Prostate gland (tissue), 2 donors: ENCODE results near the gene GEMIN2. TPM values are rescaled to one million over a fixed set of nuclear protein-coding genes. Genes with fewer than 3 reads are reported as not detected.

Experiments used
- DNase-seq: peaks from one replicate; pipeline ENCODE4 v3.0.0-alpha.2; 2019; ENCODE audit warnings: low spot score
- H3K27ac ChIP-seq, 2 donors: fragments of 200-600 bp; sonication (generic); 2 replicates each; pipeline ENCODE4 v1.5.1; 2017 to 2019
- H3K27me3 ChIP-seq: fragments of 200-600 bp; sonication (generic); replicated peaks from 2 replicates; pipeline ENCODE4 v1.5.1; 2019; ENCODE audit not compliant: insufficient read depth
- H3K36me3 ChIP-seq, 2 donors: fragments of 200-600 bp; sonication (generic); 1 replicate in 1 of 2; 2 replicates in 1 of 2; pipeline versions ENCODE4 v1.5.1 to v1.8.1; 2017 to 2019
- H3K4me1 ChIP-seq: fragments of 200-600 bp; sonication (generic); replicated peaks from 2 replicates; pipeline ENCODE4 v1.5.1; 2019
- H3K4me3 ChIP-seq, 2 donors: fragments of 200-600 bp; sonication (generic); 2 replicates each; pipeline ENCODE4 v1.5.1; 2017 to 2019
- H3K9me3 ChIP-seq: fragments of 200-600 bp; sonication (generic); 2 replicates; pipeline ENCODE4 v1.5.1; 2017
- CTCF ChIP-seq, 4 experiments: fragments of 200-600 bp in 2 of 4; fragments of 450-650 bp in 2 of 4; sonication (generic) in 2 of 4; IDR thresholded peaks; 1 replicate in 3 of 4; 2 replicates in 1 of 4; pipeline ENCODE4 v1.5.1; 2016 to 2019; ENCODE audit warnings: antibody characterized with exemption in 4 of 4, mild to moderate bottlenecking in 2 of 4, moderate library complexity in 2 of 4
- POLR2A ChIP-seq: fragments of 450-650 bp; IDR thresholded peaks from one replicate; pipeline ENCODE4 v1.6.1; 2016; ENCODE audit warnings: antibody characterized with exemption, mild to moderate bottlenecking
- POLR2AphosphoS5 ChIP-seq: sonication (generic); formaldehyde crosslinking; IDR thresholded peaks from one replicate; pipeline ENCODE4 v1.6.1; 2017; ENCODE audit warnings: antibody characterized with exemption
- WGBS: methylation state at CpG from one replicate; pipeline ENCODE4 v1.1.5; 2018; 5-methylcytosine and 5-hydroxymethylcytosine counted together
- intact Hi-C: fragments of 100-400 bp; cut with DNase I; formaldehyde crosslinking; loops from one replicate; pipeline ENCODE4 v1.14.2; 2022
- total RNA-seq, 2 donors: library from RNA; depleted of rRNA; stranded (reverse); fragments of >200 nt; gene quantifications; one replicate each; pipeline ENCODE4 v1.1.0, GENCODE V29; 2016

The GEMIN2 gene
- total RNA-seq, 2 donors from 2014 or later = 13.2 to 22.3 TPM

GRCh38 chr14:39177168-39177545 lies 63.0 kb downstream of the GEMIN2 start:
- intact Hi-C loops = no loop called here
- DNase-seq = no peak
- no peak overlapping the region for H3K4me3 ChIP-seq
- no peaks in the 10 kb centered on the region for H3K4me1 ChIP-seq
- WGBS = 93% methylated on average over 9 of the region's 9 CpGs
- no peaks in the 10 kb centered on the region for H3K9me3 ChIP-seq
- H3K27me3 ChIP-seq = no peaks in the 10 kb centered on the region
- H3K27ac ChIP-seq = no peak overlapping the region
- H3K36me3 ChIP-seq = peaks cover 4 to 6% of the 10 kb centered on the region in 2 donors
- no peak for TF ChIP-seq POLR2A
- TF ChIP-seq CTCF (IDR thresholded peaks at IDR 0.05) = no peak
- no peak for TF ChIP-seq POLR2AphosphoS5

- no peak for DNase-seq
- intact Hi-C loops = no loop called here
- no peaks in the 10 kb centered on the region for H3K9me3 ChIP-seq
- H3K4me1 ChIP-seq = no peaks in the 10 kb centered on the region
- H3K36me3 ChIP-seq = peaks cover 4 to 6% of the 10 kb centered on the region in 2 donors
- TF ChIP-seq CTCF (IDR thresholded peaks at IDR 0.05) (no peak), POLR2AphosphoS5 (no peak), POLR2A (no peak)
- 94% methylated on average over 6 of the region's 6 CpGs for WGBS
- H3K4me3 ChIP-seq = no peak overlapping the region
- H3K27me3 ChIP-seq = no peaks in the 10 kb centered on the region
- no peak overlapping the region for H3K27ac ChIP-seq
Measured at GRCh38 chr14:39179042-39179441, 64.9 kb downstream of the GEMIN2 start.

- Histone ChIP-seq H3K9me3 (no peaks in the 10 kb centered on the region), H3K27me3 (no peaks in the 10 kb centered on the region), H3K36me3 (peaks cover 4 to 6% of the 10 kb centered on the region in 2 donors), H3K4me3 (no peak overlapping the region), H3K4me1 (no peaks in the 10 kb centered on the region), H3K27ac (no peak overlapping the region)
- no peak for DNase-seq
- 87% methylated on average over 5 of the region's 5 CpGs for WGBS
- no peak for TF ChIP-seq CTCF (IDR thresholded peaks at IDR 0.05)
- no peak for TF ChIP-seq POLR2AphosphoS5
- no peak for TF ChIP-seq POLR2A
- intact Hi-C loops = no loop called here
Measured at GRCh38 chr14:39180553-39180952, 66.4 kb downstream of the GEMIN2 start.

GRCh38 chr14:39181026-39181692 lies 67.0 kb downstream of the GEMIN2 start:
- TF ChIP-seq POLR2AphosphoS5 = no peak
- no peak for TF ChIP-seq POLR2A
- no peak for TF ChIP-seq CTCF (IDR thresholded peaks at IDR 0.05)
- Histone ChIP-seq H3K4me3 (no peak overlapping the region), H3K27ac (no peak overlapping the region), H3K27me3 (no peaks in the 10 kb centered on the region), H3K9me3 (no peaks in the 10 kb centered on the region), H3K36me3 (peaks cover 4 to 6% of the 10 kb centered on the region in 2 donors), H3K4me1 (no peaks in the 10 kb centered on the region)
- intact Hi-C loops = no loop called here
- WGBS = 87% methylated on average over 7 of the region's 7 CpGs
- DNase-seq = no peak

- Histone ChIP-seq H3K4me3 (no peak overlapping the region), H3K9me3 (no peaks in the 10 kb centered on the region), H3K27me3 (no peaks in the 10 kb centered on the region), H3K4me1 (no peaks in the 10 kb centered on the region), H3K27ac (no peak overlapping the region), H3K36me3 (peaks cover 4 to 6% of the 10 kb centered on the region in 2 donors)
- TF ChIP-seq POLR2A = no peak
- no peak for TF ChIP-seq CTCF (IDR thresholded peaks at IDR 0.05)
- TF ChIP-seq POLR2AphosphoS5 = no peak
- no peak for DNase-seq
- 75% methylated on average over 5 of the region's 5 CpGs for WGBS
- intact Hi-C loops = no loop called here
Measured at GRCh38 chr14:39181693-39182047, 67.5 kb downstream of the GEMIN2 start.
